Measurements from ENCODE around the gene SMC4. TPM values are rescaled to one million over a fixed set of nuclear protein-coding genes. Genes with fewer than 3 reads are reported as not detected.
"Not testable (repeated sequence)": the region's sequence is repeated elsewhere in the genome, so short reads cannot be mapped to it uniquely, and the experiment has no call there.

The SMC4 gene
- total RNA-seq: 12.2 TPM
- long read RNA-seq, partial matches to known transcripts: 14 of 17 reads
- long read RNA-seq, other reads (novel, unspliced or antisense): 3 of 17 reads

DNA sequence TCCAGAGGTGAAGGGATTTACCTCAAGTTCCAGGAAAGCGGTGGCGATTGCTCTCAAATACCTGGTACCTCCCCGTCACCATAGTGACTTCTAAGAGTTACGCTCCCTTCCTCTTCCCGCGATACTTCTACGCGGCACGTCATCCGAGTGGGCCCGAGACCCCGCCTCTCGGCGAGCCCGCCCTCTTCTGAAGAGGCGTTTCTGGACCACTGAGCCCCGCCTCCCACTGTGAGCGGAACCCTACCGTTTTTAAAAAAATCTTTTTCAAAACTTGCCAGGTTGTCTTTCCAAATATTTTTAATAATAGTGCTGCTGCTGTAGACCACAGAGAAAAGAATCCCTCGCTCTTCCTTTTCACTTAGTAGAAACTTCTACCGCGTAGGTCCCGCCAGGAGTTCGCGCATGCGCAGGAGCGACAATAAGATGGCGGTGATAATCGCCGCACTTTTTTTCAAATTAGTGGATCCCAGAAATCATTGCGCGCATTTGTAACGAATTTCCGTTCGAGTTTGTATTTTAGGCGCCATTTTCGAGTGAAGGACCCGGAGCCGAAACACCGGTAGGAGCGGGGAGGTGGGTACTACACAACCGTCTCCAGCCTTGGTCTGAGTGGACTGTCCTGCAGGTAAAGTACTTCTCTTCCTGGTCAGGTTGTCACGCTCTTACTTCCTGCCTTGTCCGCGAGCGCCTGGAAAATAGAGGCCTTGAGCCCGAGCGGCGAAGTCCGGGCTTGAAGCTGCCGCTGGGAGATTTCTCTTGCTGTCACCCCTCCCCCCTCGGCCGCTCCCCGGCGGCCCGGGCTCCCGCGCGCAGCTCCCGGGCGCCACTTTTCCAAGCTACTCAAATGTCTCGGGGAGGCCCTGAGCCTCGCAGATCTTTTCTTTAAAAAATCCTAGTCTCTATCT, at the start of gene SMC4, which contains the start of gene IFT80:
Gene SMC4 (plus strand): TSS at position 526 of the 905 bp plus-strand sequence. CDS start 1,177 bp downstream, outside the sequence.
Gene IFT80 (minus strand): TSS at position 101 of the 905 bp plus-strand sequence. CDS start 14,625 bp downstream, outside the sequence.
- DNase-seq (ENCODE audit: low spot score): peak; percentile 98

DNA sequence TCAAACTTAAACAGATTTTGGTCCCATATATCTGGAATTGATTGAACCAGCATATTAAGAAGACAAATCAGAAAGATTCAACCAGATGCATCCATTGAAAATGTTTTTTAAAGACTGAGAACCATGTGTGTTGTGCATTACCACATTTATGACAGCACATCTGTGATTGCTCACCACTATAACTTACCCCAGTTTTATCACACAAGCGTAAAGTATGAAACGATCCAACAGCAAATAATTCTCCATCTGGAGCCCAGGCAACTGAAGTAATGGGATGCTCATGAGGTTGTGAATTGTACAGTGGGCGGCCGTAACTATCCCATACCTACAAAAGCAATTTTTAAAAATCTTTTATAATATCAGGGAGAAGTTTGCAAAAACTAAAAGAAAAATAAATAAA, 43.6 kb upstream of the SMC4 start:
- no peak for DNase-seq (ENCODE audit: low spot score)

DNA sequence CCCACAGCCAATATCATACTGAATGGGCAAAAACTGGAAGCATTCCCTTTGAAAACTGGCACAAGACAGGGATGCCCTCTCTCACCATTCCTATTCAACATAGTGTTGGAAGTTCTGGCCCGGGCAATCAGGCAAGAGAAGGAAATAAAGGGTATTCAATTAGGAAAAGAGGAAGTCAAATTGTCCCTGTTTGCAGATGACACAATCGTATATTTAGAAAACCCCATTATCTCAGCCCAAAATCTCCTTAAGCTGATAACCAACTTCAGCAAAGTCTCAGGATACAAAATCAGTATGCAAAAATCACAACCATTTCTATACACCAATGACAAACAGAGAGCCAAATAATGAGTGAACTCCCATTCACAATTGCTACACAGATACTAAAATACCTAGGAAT, 36.6 kb upstream of the SMC4 start:
- not testable (repeated sequence) for DNase-seq (ENCODE audit: low spot score)

DNA sequence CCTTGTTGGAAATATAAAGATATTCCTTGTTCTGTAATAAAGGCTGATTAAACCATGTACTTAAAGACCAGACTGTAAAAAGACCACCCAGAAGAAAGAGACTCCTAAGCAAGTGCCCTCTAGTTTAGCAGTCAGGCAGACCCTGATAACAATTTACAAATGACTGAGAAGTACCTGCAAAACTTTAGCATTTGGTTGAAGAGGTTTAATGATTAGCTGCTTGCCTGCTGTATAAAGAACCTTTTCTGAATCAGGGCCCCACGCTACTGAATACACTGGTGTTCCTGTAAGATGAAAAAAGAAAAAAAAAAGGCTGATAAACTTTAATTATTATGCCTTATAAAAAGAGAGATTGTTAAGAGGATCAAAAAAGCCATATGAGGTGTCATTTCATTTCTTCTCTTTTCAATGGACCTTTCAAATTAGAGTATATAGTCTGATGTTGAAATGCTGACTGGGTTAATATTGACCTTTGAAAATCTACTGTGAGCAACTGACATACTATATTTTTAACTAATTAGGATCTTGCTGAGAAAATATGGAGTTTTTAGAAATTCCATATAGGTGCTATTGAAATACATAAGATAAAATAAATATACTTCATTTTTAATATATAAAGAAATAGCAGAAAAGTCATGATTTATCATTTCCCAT, 33.5 kb upstream of the SMC4 start:
- DNase-seq (ENCODE audit: low spot score): no peak

DNA sequence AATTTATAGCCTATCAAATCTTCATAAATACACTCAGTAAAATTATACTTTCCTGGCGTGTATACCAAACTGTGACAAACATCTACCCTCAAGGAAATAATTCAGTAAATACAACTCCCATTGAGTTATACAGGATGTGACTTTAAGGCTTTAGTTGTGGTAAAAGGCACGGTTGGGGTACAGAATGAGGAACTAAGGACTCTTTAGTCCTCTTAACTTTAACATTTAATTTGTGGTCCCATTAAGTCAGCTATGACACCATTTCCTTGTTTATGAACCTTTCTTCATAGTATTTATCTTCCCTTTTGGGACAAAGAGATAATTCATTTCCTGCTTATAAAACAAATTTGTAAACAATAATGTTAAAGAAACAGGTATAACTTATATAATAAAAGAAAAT, 30.6 kb upstream of the SMC4 start:
- no peak for DNase-seq (ENCODE audit: low spot score)

DNA sequence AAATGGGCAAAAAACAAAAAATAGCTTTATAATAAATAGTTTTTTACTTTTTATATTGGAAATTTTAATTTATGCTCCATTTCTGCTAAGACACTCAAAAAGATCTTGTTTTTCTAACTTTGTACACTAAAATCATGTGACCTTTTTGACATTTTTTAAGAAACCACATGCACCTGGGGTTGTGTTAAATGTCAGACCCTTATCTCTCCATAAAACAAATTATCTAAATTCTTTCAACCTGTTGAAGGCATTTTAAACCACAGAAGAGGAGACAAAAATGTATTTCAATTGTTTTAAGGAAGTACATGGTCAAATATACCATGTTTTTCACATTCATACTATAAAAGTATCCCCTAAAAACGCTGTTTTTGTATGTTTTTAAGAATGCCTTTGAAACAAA, 29.7 kb upstream of the SMC4 start:
- no peak for DNase-seq (ENCODE audit: low spot score)

DNA sequence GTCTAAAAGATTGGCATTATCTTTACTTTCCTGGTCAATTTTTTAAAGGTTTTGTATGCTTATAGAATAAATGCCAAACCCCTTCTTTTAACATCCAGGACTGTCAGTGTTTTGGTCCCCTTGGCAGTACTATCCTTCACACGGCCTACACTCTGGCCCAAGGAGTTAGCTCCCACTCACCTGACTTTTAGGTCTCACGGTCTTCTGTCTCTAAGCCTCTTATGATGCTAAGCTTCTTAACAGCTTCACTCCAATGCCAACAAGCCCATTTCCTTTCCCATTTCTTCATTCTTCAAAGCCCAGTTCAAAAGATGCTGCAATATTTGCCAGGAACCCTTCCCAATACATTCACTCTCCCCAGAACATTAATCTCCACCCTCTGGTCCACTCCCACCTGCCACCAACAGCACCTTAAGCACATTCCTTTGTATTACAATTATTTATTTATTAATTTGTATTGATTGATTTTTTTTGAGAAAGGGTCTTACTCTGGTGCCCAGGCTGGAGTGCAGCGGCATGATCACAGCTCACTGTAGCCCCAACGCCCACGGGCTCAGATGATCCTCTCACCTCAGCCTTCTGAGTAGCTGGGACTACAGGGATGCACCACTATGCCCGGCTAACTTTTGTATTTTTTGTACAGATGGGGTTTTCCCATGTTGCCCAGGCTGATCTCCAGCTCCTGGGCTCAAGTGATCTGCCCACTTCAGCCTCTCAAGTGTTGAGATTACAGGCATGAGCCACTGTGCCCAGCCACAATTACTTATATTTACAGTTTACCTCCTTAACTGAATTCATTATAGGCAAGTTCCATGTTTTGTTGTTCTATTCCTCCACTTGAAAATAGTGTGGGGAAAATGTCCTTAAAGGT, 28.2 kb upstream of the SMC4 start:
- no peak for DNase-seq (ENCODE audit: low spot score)

DNA sequence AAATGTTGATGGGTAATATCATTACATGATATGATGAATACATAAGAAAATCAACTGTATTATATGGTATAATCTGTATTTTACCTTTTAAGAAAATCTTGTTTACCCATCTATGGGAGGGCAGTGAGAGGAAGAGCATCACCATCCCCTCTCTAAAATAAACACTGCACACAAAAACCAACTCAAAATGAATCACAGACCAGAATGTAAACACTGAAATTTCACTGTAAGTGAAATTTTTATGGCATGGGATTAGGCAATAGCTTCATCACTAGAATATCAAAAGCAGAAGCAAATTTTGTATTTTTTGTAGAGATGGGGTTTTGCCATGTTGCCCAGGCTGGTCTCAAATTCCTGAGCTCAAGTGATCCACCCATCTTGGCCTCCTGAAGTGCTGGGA, 26.7 kb upstream of the SMC4 start:
- DNase-seq (ENCODE audit: low spot score): no peak

DNA sequence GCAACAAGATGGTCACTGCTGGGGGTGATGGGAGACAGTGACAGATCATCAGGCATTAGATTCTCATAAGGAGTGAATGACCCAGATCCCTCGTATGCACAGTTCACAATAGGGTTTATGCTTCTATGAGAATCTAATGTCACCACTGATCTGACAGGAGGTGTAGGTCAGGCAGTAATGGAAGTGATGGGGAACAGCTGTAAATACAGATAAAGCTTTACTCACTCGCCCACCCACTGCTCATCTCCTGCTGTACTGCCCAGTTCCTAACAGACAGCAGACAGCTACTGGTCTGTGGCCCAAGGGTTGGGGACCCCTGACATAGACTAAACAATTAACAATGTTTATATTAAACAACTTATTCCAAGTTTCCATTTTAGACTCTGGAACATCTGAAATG, 25.8 kb upstream of the SMC4 start:
- DNase-seq (ENCODE audit: low spot score): no peak

DNA sequence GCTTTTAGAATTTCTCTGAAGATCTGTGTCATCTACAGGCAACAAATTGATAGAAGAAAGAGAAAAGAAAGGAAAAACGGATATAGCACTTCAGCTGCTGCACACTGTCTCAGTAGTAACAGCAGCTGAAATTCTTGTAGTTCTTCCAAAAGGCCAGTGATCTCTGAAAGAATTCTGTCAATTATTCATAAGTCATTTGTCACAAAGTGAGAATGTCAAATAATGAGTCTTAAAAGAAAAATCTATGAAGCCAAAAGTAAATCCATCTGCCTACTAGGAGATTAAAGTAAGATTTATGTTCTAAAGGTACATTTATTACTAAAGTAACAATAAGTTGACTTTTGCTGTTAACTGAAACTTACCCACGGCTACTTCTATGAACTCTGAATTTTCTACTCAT, 25.0 kb upstream of the SMC4 start:
- DNase-seq (ENCODE audit: low spot score): no peak

DNA sequence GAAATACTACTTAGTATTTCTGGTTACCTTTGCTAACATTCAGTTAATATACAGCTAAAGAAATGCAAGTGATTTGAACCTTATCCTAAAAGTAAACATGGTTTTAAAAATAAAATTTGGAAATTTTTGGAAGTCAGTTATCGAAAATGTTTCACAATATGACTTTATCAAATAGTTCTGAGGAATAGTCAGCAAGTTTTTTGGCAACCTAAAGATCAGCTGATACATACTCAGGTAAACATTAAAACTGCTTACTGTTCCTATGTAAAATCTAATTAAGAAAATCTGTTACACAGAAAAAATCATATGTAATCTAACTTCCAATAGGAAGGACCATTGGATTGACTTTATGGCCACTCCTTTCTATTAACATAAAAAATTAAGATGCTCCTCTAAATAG, 24.5 kb upstream of the SMC4 start:
- DNase-seq (ENCODE audit: low spot score): no peak

DNA sequence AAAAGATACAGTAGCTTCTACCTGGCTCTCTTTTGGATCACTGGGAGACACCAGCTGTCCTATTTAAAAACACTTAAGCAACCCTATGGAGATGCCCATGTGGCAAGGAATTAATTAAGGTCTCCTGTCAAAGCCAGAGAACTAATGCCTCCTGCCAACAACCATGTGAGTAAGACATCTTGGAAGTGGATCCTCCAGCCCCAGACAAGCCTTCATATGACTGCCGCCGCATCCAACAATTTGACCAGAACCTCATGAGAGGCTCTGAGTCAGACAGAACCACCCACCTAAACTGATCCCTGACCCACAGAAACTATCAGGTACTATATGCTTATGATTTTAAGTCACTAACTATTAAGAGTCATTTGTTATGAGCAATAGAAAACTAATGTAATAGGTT, 22.8 kb upstream of the SMC4 start:
- DNase-seq (ENCODE audit: low spot score): no peak

DNA sequence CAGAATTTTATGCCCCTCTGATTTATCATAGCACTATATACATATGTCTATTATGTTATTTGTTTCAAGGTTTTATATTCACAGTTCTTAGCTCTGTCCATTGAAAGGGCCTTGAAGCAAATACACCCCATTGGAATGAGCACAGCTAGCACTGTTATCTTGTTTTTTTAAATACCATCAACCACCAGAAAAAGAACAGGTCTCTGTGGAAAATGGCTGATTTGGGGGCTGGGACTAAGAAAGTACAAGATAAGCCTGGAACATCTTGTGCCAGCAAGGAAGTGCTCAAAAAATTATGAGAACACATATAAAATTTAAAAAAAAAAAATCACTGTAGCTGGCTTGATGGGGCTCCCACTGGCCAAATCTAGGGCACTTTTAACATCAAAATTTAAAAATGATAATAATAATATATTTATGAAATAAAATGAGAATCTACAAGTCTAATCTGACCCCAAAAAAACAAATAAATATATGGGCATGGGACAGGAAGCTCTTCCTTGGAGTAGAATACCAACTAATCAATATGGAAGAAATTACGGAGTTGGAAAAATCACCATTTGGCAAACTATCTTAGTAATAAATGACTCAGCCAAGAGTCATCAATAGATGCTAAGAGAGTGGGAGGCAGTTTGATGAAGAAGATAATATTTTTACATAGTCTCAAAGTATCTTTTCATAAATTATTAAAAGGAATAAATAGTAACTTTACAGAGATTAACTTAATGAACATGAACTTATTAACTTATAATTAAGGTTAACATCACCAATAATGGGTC, 20.9 kb upstream of the SMC4 start:
- DNase-seq (ENCODE audit: low spot score): no peak

DNA sequence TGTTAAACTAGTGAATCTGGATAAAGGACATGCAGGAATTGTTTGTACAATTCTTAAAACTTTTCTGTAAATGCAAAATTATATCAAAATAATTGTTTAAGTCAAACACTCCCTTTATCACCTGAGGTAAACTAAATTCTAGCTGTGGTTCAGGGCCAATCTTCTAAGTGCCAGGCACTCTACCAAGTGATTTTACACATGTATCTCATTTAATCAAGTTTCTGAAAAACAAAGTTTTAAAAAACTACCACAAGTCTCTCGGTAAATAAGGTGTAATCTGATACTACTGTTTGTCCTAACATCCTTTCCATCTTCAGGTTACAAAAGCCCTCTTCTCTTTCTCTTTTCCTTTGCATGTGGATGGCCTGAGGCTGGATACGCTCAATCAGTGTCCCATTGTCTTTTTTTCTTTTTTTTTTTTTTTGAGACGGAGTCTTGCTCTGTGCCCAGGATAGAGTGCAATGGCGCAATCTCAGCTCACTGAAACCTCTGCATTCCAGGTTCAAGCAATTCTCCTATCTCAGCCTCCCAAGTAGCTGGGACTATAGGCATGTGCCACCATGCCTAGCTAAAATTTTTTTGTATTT, 19.7 kb upstream of the SMC4 start:
- no peak for DNase-seq (ENCODE audit: low spot score)

DNA sequence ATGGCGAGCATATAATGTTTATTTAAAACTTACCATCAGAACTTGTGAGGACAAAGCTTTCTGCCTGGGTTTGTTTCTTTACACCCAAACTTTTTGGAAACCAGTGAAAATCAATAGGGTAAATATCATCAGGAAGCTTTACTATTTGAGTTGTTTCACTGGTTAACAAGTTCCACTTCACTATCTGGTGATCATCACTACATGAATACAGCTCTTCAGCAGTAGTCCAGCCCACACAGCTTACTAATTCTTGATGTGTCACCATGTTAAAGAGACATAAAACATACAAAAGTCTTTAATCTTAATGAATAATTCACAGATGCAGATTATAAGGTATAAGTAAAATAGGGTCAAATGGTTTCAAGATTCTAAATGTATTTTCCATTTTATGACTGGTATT, 18.0 kb upstream of the SMC4 start:
- no peak for DNase-seq (ENCODE audit: low spot score)

DNA sequence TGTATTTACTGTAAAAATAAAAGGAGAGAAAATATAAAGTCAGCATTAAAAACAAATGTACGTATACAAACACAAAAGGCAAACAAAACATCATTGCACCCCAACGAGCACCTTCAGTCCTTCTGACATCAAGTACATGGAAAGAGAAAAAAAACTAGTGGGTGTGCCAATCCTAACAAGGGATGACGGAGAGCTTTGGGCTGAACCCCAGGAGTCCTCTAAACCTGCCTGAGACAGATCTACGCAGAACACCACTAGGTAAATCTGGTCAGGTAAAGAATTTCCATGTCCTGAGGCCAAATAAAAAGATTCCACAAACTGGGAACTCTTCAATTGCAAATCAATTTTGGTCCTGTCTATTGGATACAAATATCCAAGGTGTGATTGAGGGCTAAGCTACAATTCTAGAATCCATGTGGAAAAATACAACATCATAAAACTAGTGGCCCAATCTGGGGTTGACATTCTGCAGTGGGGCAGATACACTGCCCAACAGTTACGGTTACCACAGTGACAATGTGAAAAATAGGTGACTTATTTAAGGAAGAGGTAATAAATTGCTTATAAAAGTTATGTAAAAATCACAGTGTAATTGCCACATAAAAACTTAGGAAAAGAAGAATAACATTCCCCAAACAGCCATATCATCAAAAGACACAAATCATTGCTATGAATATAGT, 14.7 kb upstream of the SMC4 start:
- no peak for DNase-seq (ENCODE audit: low spot score)

DNA sequence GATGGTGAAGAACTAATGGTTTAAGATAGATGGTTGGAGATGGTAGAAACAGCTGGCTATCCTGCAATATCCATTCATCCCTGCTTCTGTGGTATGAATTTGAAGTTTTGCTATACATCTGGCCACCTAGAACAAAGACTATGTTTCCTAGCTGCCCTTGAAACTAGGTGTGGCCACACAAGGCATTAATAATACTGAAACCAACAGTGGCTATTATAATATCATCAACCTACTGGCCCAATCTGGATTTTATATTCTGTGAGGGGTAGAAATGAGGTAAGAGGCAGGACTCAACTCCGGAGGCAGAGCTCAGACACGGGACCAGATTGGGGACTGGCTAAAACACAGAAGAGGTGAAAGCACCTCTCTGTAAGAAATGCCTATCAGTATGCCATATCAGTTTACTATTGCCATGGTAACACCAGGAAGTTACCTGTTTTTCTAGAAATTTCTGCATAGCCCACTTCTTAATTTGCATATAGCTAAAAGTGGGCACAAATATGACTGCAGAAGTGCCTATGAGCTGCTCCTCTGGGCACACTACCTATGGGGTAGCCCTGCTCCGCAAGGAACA, 8.8 kb upstream of the SMC4 start:
- no peak for DNase-seq (ENCODE audit: low spot score)

DNA sequence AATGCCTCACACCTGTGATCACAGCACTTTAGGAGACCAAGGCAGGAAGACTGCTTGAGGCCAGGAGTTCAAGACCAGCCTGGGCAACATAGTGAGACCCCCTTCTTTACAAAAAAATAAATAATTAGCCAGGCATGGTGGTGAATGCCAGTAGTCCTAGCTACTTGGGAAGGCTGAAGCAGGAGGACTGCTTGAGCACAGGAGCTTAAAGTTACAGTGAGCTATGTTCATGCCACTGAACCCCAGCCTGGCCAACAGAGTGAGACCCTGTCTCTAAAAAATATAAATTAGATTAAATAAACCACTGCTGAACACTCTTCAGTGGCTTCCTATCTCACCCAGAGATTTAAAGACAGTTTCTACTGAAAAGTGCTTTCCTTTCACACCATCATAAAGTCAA, 6.7 kb upstream of the SMC4 start:
- no peak for DNase-seq (ENCODE audit: low spot score)

DNA sequence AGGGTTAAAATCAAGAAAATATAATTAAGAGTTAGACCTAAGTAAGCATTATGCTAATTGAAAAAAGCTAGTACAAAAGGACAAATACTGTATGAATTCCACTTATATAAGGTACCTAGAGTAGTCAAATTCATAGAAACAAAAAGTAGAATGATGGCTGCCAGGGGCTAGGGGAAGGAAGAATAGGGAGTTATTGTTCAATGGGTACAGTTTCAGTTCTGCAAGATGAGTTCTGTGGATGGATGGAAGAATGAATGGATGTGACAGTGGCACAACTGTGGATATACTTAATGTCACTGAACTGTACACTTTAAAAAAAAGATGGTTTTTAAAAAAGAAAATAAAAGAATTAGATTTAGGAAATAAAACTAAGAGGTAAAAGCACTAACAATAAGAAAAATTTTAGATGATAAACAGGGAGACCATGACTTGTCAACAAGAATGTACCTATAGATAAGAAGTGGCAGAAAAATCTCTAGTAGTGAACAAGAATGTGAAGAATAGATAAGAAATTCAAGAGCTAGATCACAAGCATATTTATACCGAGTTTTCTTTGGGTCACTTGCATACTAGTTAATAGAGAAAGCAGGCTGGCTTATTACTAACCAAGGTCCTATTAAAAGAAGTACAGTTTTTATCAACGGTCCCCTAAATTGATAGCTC, 6.0 kb upstream of the SMC4 start:
- no peak for DNase-seq (ENCODE audit: low spot score)

Measured in mesenteric fat pad (tissue), 1 donor.